Uterus (tissue), 4 donors: ENCODE data around the gene LRRC3. TPM values are rescaled to one million over a fixed set of nuclear protein-coding genes. Genes with fewer than 3 reads are reported as not detected.

Source experiments
- DNase-seq, 2 donors: peaks; one replicate each; pipeline ENCODE4 v3.0.0-alpha.2; 2019 to 2020
- H3K27ac ChIP-seq, 2 donors: fragments of 200-600 bp; sonication (generic); 1 replicate in 1 of 2; 2 replicates in 1 of 2; pipeline ENCODE4 v1.5.1; 2016 to 2018
- H3K27me3 ChIP-seq, 2 donors: fragments of 200-600 bp; sonication (generic); one replicate each; pipeline ENCODE4 v1.5.1; 2018 to 2019; ENCODE audit warnings: control low read depth in 1 of 2
- H3K36me3 ChIP-seq, 2 donors: fragments of 200-600 bp; sonication (generic); one replicate each; pipeline ENCODE4 v1.5.1; 2019; ENCODE audit warnings: control low read depth in 1 of 2
- H3K4me1 ChIP-seq, 2 donors: fragments of 200-600 bp; sonication (generic); one replicate each; pipeline ENCODE4 v1.5.1; 2018 to 2019; ENCODE audit warnings: control low read depth in 1 of 2
- H3K4me3 ChIP-seq, 2 donors: fragments of 200-600 bp; sonication (generic); 1 replicate in 1 of 2; 2 replicates in 1 of 2; pipeline ENCODE4 v1.5.1; 2018 to 2019; ENCODE audit warnings: mild to moderate bottlenecking in 1 of 2
- H3K9me3 ChIP-seq, 2 donors: fragments of 200-600 bp; sonication (generic); one replicate each; pipeline ENCODE4 v1.5.1; 2019; ENCODE audit warnings: control low read depth in 1 of 2
- POLR2A ChIP-seq, 2 donors: fragments of 450-650 bp; IDR thresholded peaks; one replicate each; pipeline ENCODE4 v1.6.1; 2016; ENCODE audit warnings: antibody characterized with exemption in 2 of 2, mild to moderate bottlenecking in 1 of 2, moderate library complexity in 1 of 2
- intact Hi-C: fragments of 100-400 bp; cut with DNase I; formaldehyde crosslinking; loops from one replicate; pipeline ENCODE4 v1.15.1; 2023; ENCODE audit warnings: low total_unique reads
- total RNA-seq, 4 donors: library from RNA; depleted of rRNA in 3 of 4; stranded (reverse); fragments of >200 nt in 3 of 4; gene quantifications; one replicate each; pipeline versions ENCODE4 v1.1.0 to v1.2.4, GENCODE V29; 2014 to 2023
- TF ChIP-seq, protein P1 (sequence below), 4 experiments: fragments of 200-600 bp in 2 of 4; fragments of 450-650 bp in 2 of 4; sonication (generic) in 2 of 4; IDR thresholded peaks; one replicate each; pipeline ENCODE4 v1.5.1; 2016 to 2019; ENCODE audit warnings: antibody characterized with exemption in 4 of 4, mild to moderate bottlenecking in 2 of 4, moderate library complexity in 1 of 4
- donor health status: DM: yes; HTN: yes; CAD: no.

Gene LRRC3
- total RNA-seq, 4 donors from 2014 or later: under 0.01 to 2.3 (median 2.3) TPM; not detected in 1

- H3K4me1 ChIP-seq: no peaks in the 10 kb centered on the region
- intact Hi-C loops: no loop called here
- H3K27ac ChIP-seq: no peak overlapping the region
- no peaks in the 10 kb centered on the region for H3K9me3 ChIP-seq
- no peak for DNase-seq
- H3K36me3 ChIP-seq: no peaks in the 10 kb centered on the region
- TF ChIP-seq POLR2A (IDR thresholded peaks at IDR 0.05): no peak
- TF ChIP-seq, protein P1, sequence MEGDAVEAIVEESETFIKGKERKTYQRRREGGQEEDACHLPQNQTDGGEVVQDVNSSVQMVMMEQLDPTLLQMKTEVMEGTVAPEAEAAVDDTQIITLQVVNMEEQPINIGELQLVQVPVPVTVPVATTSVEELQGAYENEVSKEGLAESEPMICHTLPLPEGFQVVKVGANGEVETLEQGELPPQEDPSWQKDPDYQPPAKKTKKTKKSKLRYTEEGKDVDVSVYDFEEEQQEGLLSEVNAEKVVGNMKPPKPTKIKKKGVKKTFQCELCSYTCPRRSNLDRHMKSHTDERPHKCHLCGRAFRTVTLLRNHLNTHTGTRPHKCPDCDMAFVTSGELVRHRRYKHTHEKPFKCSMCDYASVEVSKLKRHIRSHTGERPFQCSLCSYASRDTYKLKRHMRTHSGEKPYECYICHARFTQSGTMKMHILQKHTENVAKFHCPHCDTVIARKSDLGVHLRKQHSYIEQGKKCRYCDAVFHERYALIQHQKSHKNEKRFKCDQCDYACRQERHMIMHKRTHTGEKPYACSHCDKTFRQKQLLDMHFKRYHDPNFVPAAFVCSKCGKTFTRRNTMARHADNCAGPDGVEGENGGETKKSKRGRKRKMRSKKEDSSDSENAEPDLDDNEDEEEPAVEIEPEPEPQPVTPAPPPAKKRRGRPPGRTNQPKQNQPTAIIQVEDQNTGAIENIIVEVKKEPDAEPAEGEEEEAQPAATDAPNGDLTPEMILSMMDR (IDR thresholded peaks at IDR 0.05): no peak
- H3K4me3 ChIP-seq: no peak overlapping the region
- peaks cover 0 to 6% of the 10 kb centered on the region in 2 donors for H3K27me3 ChIP-seq
These were observed 37.0 kb upstream of the LRRC3 start for GRCh38 chr21:44418108-44418875.

DNA sequence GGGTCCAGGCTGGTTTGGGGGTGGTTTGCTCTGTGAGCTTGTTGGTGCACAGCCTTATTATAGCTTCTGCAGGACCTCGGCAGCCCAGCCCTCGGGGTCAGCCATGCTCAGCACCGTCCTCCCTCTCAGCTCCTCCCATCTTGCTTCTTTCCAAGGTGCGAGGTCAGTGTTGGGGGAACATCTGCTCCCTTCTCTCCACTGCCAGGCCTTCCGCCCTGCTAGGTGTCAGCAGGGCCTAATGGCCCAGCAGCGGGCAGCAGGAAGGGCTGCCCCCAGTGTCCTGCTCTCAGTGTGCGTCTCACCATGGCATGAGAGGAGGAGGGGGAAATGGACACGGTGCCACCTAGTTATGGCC lies 36.5 kb upstream of the LRRC3 start:
- H3K27ac ChIP-seq: no peak overlapping the region
- intact Hi-C loops: no loop called here
- DNase-seq: no peak
- no peaks in the 10 kb centered on the region for H3K36me3 ChIP-seq
- TF ChIP-seq, protein P1 (IDR thresholded peaks at IDR 0.05): no peak
- no peak for TF ChIP-seq POLR2A (IDR thresholded peaks at IDR 0.05)
- H3K4me3 ChIP-seq: no peak overlapping the region
- no peaks in the 10 kb centered on the region for H3K4me1 ChIP-seq
- peaks cover 0 to 6% of the 10 kb centered on the region in 2 donors for H3K27me3 ChIP-seq
- H3K9me3 ChIP-seq: no peaks in the 10 kb centered on the region

DNA sequence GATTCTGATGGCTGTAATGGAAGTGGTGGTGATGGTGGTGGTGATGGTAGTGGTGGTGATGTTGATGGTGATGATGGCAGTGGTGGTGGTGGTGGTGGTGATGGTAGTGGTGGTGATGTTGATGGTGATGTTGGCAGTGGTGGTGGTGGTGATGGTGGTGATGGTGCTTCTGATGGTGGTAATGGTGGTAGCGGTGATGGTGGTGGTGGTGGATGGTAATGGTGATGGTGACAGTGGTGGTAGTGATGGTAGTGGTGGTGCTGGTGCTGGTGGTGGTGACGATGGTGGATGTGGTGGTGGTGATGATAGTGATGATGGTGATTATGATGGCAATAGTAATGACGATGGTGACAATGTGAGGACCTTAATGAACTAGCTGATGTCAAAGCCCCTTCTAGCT lies 35.6 kb upstream of the LRRC3 start:
- intact Hi-C loops: no loop called here

GRCh38 chr21:44420416-44421205 lies 34.7 kb upstream of the LRRC3 start:
- DNase-seq: no peak
- TF ChIP-seq, protein P1 (IDR thresholded peaks at IDR 0.05): no peak
- no peak for TF ChIP-seq POLR2A (IDR thresholded peaks at IDR 0.05)
- H3K4me1 ChIP-seq: no peaks in the 10 kb centered on the region
- H3K27me3 ChIP-seq: peaks cover 0 to 3% of the 10 kb centered on the region in 2 donors
- H3K27ac ChIP-seq: no peak overlapping the region
- no peaks in the 10 kb centered on the region for H3K36me3 ChIP-seq
- no peaks in the 10 kb centered on the region for H3K9me3 ChIP-seq
- intact Hi-C loops: no loop called here
- no peak overlapping the region for H3K4me3 ChIP-seq

More for the DNA sequence above, 35.6 kb upstream of the LRRC3 start:
- Histone ChIP-seq H3K36me3 (no peaks in the 10 kb centered on the region), H3K4me1 (no peaks in the 10 kb centered on the region), H3K27ac (no peak overlapping the region), H3K27me3 (peaks cover 0 to 6% of the 10 kb centered on the region in 2 donors), H3K4me3 (no peak overlapping the region), H3K9me3 (no peaks in the 10 kb centered on the region)
- TF ChIP-seq, protein P1 (IDR thresholded peaks at IDR 0.05): no peak
- TF ChIP-seq POLR2A (IDR thresholded peaks at IDR 0.05): no peak
- no peak for DNase-seq
